Keratinocyte (primary cell): ENCODE data around the gene RECK. TPM values are rescaled to one million over a fixed set of nuclear protein-coding genes. Genes with fewer than 3 reads are reported as not detected.

ENCODE experiments used
- DNase-seq: peaks from one replicate; pipeline ENCODE4 v3.0.0-alpha.2; 2011; ENCODE audit warnings: low read depth, missing footprints, low spot score
- FAIRE-seq: peaks from 2 replicates; lab custom pipeline; 2011; peaks lifted over from hg19 to GRCh38; lab: Jason Lieb, UNC
- H2AFZ ChIP-seq: 2 replicates; pipeline ENCODE4 v1.6.0; 2012; ENCODE audit warnings: low read length, control low read depth, inconsistent platforms; ENCODE audit not compliant: control insufficient read depth
- H3K27ac ChIP-seq: 2 replicates; pipeline ENCODE4 v1.5.1; 2011; ENCODE audit warnings: low read length; ENCODE audit not compliant: control insufficient read depth, insufficient read depth
- H3K27me3 ChIP-seq: 3 replicates; pipeline ENCODE4 v1.6.0; 2011; ENCODE audit warnings: low read length; ENCODE audit not compliant: control insufficient read depth, insufficient read depth; ENCODE audit errors: extremely low read depth
- H3K36me3 ChIP-seq, 2 experiments: 2 replicates in 1 of 2; 3 replicates in 1 of 2; pipeline ENCODE4 v1.5.1; 2011; ENCODE audit warnings: low read length in 2 of 2, mild to moderate bottlenecking in 1 of 2; ENCODE audit not compliant: control insufficient read depth in 2 of 2, insufficient read depth in 2 of 2; ENCODE audit errors: extremely low read depth in 1 of 2
- H3K4me1 ChIP-seq: 3 replicates; pipeline ENCODE4 v1.5.1; 2011; ENCODE audit warnings: low read length; ENCODE audit not compliant: control insufficient read depth, insufficient read depth; ENCODE audit errors: extremely low read depth
- H3K4me2 ChIP-seq: 3 replicates; pipeline ENCODE4 v1.6.0; 2011; ENCODE audit warnings: low read depth, low read length; ENCODE audit not compliant: control insufficient read depth, insufficient read depth; ENCODE audit errors: extremely low read depth
- H3K4me3 ChIP-seq, 3 experiments: fragments of 200-600 bp in 1 of 3; sonication (generic) in 1 of 3; 2 replicates in 2 of 3; 3 replicates in 1 of 3; pipeline ENCODE4 v1.5.1; 2011 to 2016; ENCODE audit warnings: low read length in 3 of 3, mild to moderate bottlenecking in 3 of 3, control low read depth in 2 of 3, inconsistent platforms in 1 of 3, low read depth in 1 of 3, mixed read lengths in 1 of 3, mixed run types in 1 of 3, moderate library complexity in 1 of 3; ENCODE audit not compliant: control insufficient read depth in 2 of 3, insufficient read depth in 2 of 3; ENCODE audit errors: extremely low read depth in 1 of 3
- H3K79me2 ChIP-seq: 2 replicates; pipeline ENCODE4 v1.6.0; 2012; ENCODE audit warnings: low read length; ENCODE audit not compliant: control insufficient read depth, insufficient read depth
- H3K9ac ChIP-seq: 3 replicates; pipeline ENCODE4 v1.6.0; 2011; ENCODE audit warnings: low read length; ENCODE audit not compliant: control insufficient read depth, insufficient read depth; ENCODE audit errors: extremely low read depth
- H3K9me1 ChIP-seq: 3 replicates; pipeline ENCODE4 v1.6.0; 2011; ENCODE audit warnings: low read length; ENCODE audit not compliant: control insufficient read depth, insufficient read depth; ENCODE audit errors: extremely low read depth
- H3K9me3 ChIP-seq: 2 replicates; pipeline ENCODE4 v1.5.1; 2012; ENCODE audit warnings: low read depth, low read length; ENCODE audit not compliant: control insufficient read depth
- H4K20me1 ChIP-seq: 3 replicates; pipeline ENCODE4 v1.6.0; 2011; ENCODE audit warnings: low read length; ENCODE audit not compliant: control insufficient read depth, insufficient read depth; ENCODE audit errors: extremely low read depth
- EZH2 ChIP-seq: IDR thresholded peaks from one replicate; pipeline ENCODE4 v1.6.1; 2012; ENCODE audit warnings: inconsistent platforms, mild to moderate bottlenecking, low read length, moderate library complexity
- dilution Hi-C: fragments of 300-500 bp; cut with MboI; formaldehyde crosslinking; loops from one replicate; pipeline ENCODE4 v1.7.0; 2020; ENCODE audit warnings: low sequenced_read_pairs; ENCODE audit not compliant: extremely low pct_ligation_motif_present
- polyA plus RNA-seq, 5 experiments: library from polyadenylated mRNA; depleted of rRNA in 3 of 5; stranded (reverse) in 3 of 5; stranded (forward) in 1 of 5; unstranded in 1 of 5; fragments of >200 nt; gene quantifications; 1 replicate in 1 of 5; 2 replicates in 3 of 5; 3 replicates in 1 of 5; pipeline versions ENCODE4 v1.2.1 to v1.2.3, GENCODE V29; 2011 to 2012; ENCODE audit warnings: missing spikeins in 2 of 5, low read depth in 1 of 5, low replicate concordance in 1 of 5
- TF ChIP-seq, protein P1 (sequence below), 3 experiments: IDR thresholded peaks in 1 of 3; conservative IDR thresholded peaks in 1 of 3; optimal IDR thresholded peaks in 1 of 3; 2 replicates in 2 of 3; 3 replicates in 1 of 3; pipeline versions ENCODE3 to v1.5.1; 2011; ENCODE audit warnings: low read length in 3 of 3, mild to moderate bottlenecking in 3 of 3, moderate library complexity in 2 of 3, control low read depth in 1 of 3, inconsistent platforms in 1 of 3; ENCODE audit not compliant: insufficient read depth in 2 of 3; ENCODE audit errors: extremely low read depth in 1 of 3

Gene RECK
- polyA plus RNA-seq, 1 donor (not counting 4 experiments of a cell fraction or from before 2014, with no cell fraction given) = 4.6 TPM

DNA sequence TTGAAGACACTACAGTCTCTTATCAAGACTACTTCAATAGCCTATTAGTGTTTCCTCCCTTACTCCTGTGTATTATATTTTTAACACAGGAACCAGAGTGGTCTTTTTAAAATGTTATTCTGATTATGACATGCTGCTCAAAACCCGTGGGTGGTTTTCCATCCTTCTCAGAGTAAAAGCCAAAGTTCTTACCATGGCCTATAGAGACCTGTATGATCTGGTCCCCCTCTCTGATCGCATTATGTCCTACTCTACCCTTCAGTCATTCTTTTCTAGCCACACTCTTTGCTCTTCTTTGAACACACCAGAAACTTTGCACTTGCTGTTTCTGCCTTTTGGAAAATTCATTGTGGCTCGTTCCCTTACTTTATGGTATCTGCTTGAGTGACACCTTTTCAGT is 13.8 kb downstream of the RECK start:
- TF ChIP-seq EZH2 = no peak
- TF ChIP-seq, protein P1, sequence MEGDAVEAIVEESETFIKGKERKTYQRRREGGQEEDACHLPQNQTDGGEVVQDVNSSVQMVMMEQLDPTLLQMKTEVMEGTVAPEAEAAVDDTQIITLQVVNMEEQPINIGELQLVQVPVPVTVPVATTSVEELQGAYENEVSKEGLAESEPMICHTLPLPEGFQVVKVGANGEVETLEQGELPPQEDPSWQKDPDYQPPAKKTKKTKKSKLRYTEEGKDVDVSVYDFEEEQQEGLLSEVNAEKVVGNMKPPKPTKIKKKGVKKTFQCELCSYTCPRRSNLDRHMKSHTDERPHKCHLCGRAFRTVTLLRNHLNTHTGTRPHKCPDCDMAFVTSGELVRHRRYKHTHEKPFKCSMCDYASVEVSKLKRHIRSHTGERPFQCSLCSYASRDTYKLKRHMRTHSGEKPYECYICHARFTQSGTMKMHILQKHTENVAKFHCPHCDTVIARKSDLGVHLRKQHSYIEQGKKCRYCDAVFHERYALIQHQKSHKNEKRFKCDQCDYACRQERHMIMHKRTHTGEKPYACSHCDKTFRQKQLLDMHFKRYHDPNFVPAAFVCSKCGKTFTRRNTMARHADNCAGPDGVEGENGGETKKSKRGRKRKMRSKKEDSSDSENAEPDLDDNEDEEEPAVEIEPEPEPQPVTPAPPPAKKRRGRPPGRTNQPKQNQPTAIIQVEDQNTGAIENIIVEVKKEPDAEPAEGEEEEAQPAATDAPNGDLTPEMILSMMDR (optimal IDR thresholded peaks at IDR 0.05 in 1 of 3, IDR thresholded peaks at IDR 0.05 in 1 of 3, conservative IDR thresholded peaks at IDR 0.05 in 1 of 3; ENCODE audit: extremely low read depth in 1 of 3, insufficient read depth in 2 of 3, low read length in 3 of 3) = no peak
- no peaks in the 10 kb centered on the region for H3K9me3 ChIP-seq
- no peaks in the 10 kb centered on the region for H3K9me1 ChIP-seq
- FAIRE-seq (no peak), DNase-seq (no peak)
- dilution Hi-C loops = no loop called here
- no peaks in the 10 kb centered on the region for H3K4me1 ChIP-seq
- peaks cover 6% of the 10 kb centered on the region for H3K79me2 ChIP-seq
- H3K27me3 ChIP-seq = no peaks in the 10 kb centered on the region
- H3K9ac ChIP-seq = no peak overlapping the region
- no peak overlapping the region for H3K4me3 ChIP-seq
- H3K4me2 ChIP-seq = no peak overlapping the region
- H3K27ac ChIP-seq = no peak overlapping the region
- H3K36me3 ChIP-seq = no peaks in the 10 kb centered on the region
- no peak overlapping the region for H2AFZ ChIP-seq
- no peaks in the 10 kb centered on the region for H4K20me1 ChIP-seq

DNA sequence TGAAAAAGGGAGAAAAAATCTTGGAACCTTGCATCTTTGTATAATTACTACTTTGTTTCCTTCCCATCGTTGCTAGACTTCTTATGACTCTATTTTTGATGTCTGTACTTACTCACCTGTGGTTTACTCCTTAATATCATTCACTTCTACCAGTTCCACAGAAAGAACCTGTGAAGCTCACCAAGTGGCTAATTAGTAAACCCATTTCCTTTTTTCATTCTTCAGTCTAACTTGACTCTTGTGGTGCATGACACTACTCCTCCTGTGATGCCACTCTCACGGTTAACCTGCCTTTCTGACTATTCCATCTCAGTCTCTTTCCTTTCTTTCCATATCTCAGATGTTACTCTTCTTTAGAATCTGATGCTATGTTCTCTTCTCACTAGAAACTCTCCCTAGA is 14.6 kb downstream of the RECK start:
- H3K4me2 ChIP-seq = no peak overlapping the region
- H4K20me1 ChIP-seq = no peaks in the 10 kb centered on the region
- H3K9me1 ChIP-seq = no peaks in the 10 kb centered on the region
- H3K27ac ChIP-seq = no peak overlapping the region
- TF ChIP-seq EZH2 = no peak
- TF ChIP-seq, protein P1 (optimal IDR thresholded peaks at IDR 0.05 in 1 of 3, IDR thresholded peaks at IDR 0.05 in 1 of 3, conservative IDR thresholded peaks at IDR 0.05 in 1 of 3; ENCODE audit: extremely low read depth in 1 of 3, insufficient read depth in 2 of 3, low read length in 3 of 3) = no peak
- no peak overlapping the region for H3K9ac ChIP-seq
- FAIRE-seq (no peak), DNase-seq (no peak)
- dilution Hi-C loops = no loop called here
- H3K79me2 ChIP-seq = peaks cover 4% of the 10 kb centered on the region
- H2AFZ ChIP-seq = no peak overlapping the region
- no peaks in the 10 kb centered on the region for H3K9me3 ChIP-seq
- H3K4me3 ChIP-seq = no peak overlapping the region
- H3K27me3 ChIP-seq = no peaks in the 10 kb centered on the region
- no peaks in the 10 kb centered on the region for H3K36me3 ChIP-seq
- H3K4me1 ChIP-seq = no peaks in the 10 kb centered on the region
